BLaER1 (cell line): ENCODE data around the gene CELA2B.
"Not testable (repeated sequence)": the region's sequence is repeated elsewhere in the genome, so short reads cannot be mapped to it uniquely, and the experiment has no call there.

ENCODE experiments used
- H3K27ac ChIP-seq: shearing (Covaris generic); formaldehyde crosslinking; 2 replicates; pipeline ENCODE4 v1.8.1; 2022
- H3K27me3 ChIP-seq: shearing (Covaris generic); formaldehyde crosslinking; 2 replicates; pipeline ENCODE4 v1.8.1; 2022
- H3K36me3 ChIP-seq: shearing (Covaris generic); formaldehyde crosslinking; 2 replicates; pipeline ENCODE4 v1.8.1; 2022
- H3K4me1 ChIP-seq: shearing (Covaris generic); formaldehyde crosslinking; 2 replicates; pipeline ENCODE4 v1.8.1; 2022
- H3K4me2 ChIP-seq: shearing (Covaris generic); formaldehyde crosslinking; 2 replicates; pipeline ENCODE4 v1.8.1; 2022
- H3K4me3 ChIP-seq: shearing (Covaris generic); formaldehyde crosslinking; 2 replicates; pipeline ENCODE4 v1.8.1; 2022
- H3K9ac ChIP-seq: shearing (Covaris generic); formaldehyde crosslinking; 2 replicates; pipeline ENCODE4 v1.8.1; 2022
- H3K9me3 ChIP-seq: shearing (Covaris generic); formaldehyde crosslinking; 2 replicates; pipeline ENCODE4 v1.8.1; 2022
- H4K20me1 ChIP-seq: shearing (Covaris generic); formaldehyde crosslinking; 2 replicates; pipeline ENCODE4 v1.8.1; 2022
- Cebpa-rat ChIP-seq: shearing (Covaris generic); IDR thresholded peaks from 2 replicates; pipeline ENCODE4 v1.8.1; 2022

The CELA2B gene

GRCh38 chr1:15475752-15476314, at the start of gene CELA2B:
Gene CELA2B (plus strand): TSS chr1:15476104. CDS start chr1:15476126, 22 bp downstream.
- H3K4me2 ChIP-seq: no peak within 1 kb of the TSS
- no peaks in the 10 kb centered on the region for H3K4me1 ChIP-seq
- H4K20me1 ChIP-seq: no peaks in the 10 kb centered on the region
- H3K36me3 ChIP-seq: no peaks in the 10 kb centered on the region
- no peak within 1 kb of the TSS for H3K9ac ChIP-seq
- no peaks in the 10 kb centered on the region for H3K9me3 ChIP-seq
- no peak for TF ChIP-seq Cebpa-rat
- H3K27ac ChIP-seq: no peak within 1 kb of the TSS
- no peak within 1 kb of the TSS for H3K4me3 ChIP-seq
- no peaks in the 10 kb centered on the region for H3K27me3 ChIP-seq

- Histone ChIP-seq H3K27me3 (no peaks in the 10 kb centered on the region), H3K27ac (no peak overlapping the region), H3K9ac (no peak overlapping the region), H3K36me3 (peaks cover 92% of the 10 kb centered on the region), H3K4me3 (no peak overlapping the region), H3K9me3 (no peaks in the 10 kb centered on the region), H3K4me1 (0 out of 2 replicates have a peak, but pooled peaks cover 6% of the 10 kb centered on the region), H4K20me1 (peaks cover 92% of the 10 kb centered on the region), H3K4me2 (no peak overlapping the region)
- TF ChIP-seq Cebpa-rat: no peak
These were observed 49.2 kb upstream of the CELA2B start for GRCh38 chr1:15426492-15427279.

GRCh38 chr1:15427280-15427666, 48.6 kb upstream of the CELA2B start:
- 0 out of 2 replicates have a peak, but pooled peaks cover 6% of the 10 kb centered on the region for H3K4me1 ChIP-seq
- H3K27ac ChIP-seq: no peak overlapping the region
- no peak for TF ChIP-seq Cebpa-rat
- peaks cover 86% of the 10 kb centered on the region for H4K20me1 ChIP-seq
- no peaks in the 10 kb centered on the region for H3K27me3 ChIP-seq
- H3K9me3 ChIP-seq: no peaks in the 10 kb centered on the region
- H3K4me2 ChIP-seq: no peak overlapping the region
- H3K4me3 ChIP-seq: no peak overlapping the region
- no peak overlapping the region for H3K9ac ChIP-seq
- peaks cover 90% of the 10 kb centered on the region for H3K36me3 ChIP-seq

- H3K27ac ChIP-seq: not testable (repeated sequence)
These were observed 47.7 kb upstream of the CELA2B start for GRCh38 chr1:15428252-15428651.

DNA sequence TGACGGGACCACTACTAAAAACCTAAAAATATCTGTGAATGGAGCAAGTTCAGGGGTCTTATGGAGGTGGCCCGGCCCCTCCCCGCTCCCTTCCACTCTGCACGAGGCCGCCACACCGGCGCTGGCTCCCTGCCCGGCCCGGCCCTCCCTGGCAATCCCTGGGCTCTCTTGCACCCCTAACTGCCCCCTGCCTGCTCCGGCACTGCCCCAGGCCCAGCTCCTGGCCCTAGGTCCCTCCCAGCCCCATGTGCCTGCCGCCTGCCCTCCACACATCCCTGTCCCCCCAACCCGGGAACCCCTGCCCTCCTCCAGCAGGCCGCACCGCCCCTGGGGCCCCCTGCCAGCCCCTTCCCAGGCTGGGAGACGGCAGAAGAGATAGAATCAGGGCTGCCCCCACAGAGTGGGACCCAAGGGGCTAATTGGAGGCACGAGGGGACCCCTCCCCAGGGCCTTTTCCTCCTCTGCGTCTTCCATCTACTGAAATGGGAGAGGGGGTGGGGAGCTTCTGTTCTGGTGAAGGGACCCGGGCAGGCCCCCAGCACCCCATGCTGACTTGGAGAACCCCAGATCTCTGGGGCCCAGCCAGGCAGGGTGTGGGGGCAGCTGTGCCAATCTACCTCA, 47.0 kb upstream of the CELA2B start:
- H3K27ac ChIP-seq: no peak overlapping the region
- no peak for TF ChIP-seq Cebpa-rat
- no peak overlapping the region for H3K4me2 ChIP-seq
- no peaks in the 10 kb centered on the region for H3K9me3 ChIP-seq
- H3K4me1 ChIP-seq: 0 out of 2 replicates have a peak, but pooled peaks cover 3% of the 10 kb centered on the region
- no peak overlapping the region for H3K4me3 ChIP-seq
- peaks cover 69% of the 10 kb centered on the region for H4K20me1 ChIP-seq
- H3K9ac ChIP-seq: no peak overlapping the region
- H3K27me3 ChIP-seq: no peaks in the 10 kb centered on the region
- H3K36me3 ChIP-seq: peaks cover 76% of the 10 kb centered on the region

More at GRCh38 chr1:15428252-15428651, 47.7 kb upstream of the CELA2B start:
- H3K4me2 ChIP-seq, H3K27me3 ChIP-seq, H3K4me3 ChIP-seq, H3K9ac ChIP-seq, H3K4me1 ChIP-seq, H3K9me3 ChIP-seq: not testable (repeated sequence)
- H4K20me1 ChIP-seq: peaks cover 76% of the 10 kb centered on the region
- H3K36me3 ChIP-seq: peaks cover 83% of the 10 kb centered on the region

- no peaks in the 10 kb centered on the region for H3K27me3 ChIP-seq
- H4K20me1 ChIP-seq: peaks cover 61% of the 10 kb centered on the region
- TF ChIP-seq Cebpa-rat: no peak
- H3K4me3 ChIP-seq: no peak overlapping the region
- no peak overlapping the region for H3K9ac ChIP-seq
- H3K9me3 ChIP-seq: no peaks in the 10 kb centered on the region
- no peak overlapping the region for H3K27ac ChIP-seq
- no peak overlapping the region for H3K4me2 ChIP-seq
- peaks cover 4% of the 10 kb centered on the region; the same call in 1 of the 2 replicates for H3K4me1 ChIP-seq
- H3K36me3 ChIP-seq: peaks cover 68% of the 10 kb centered on the region
These were observed 46.2 kb upstream of the CELA2B start for GRCh38 chr1:15429701-15430149.

DNA sequence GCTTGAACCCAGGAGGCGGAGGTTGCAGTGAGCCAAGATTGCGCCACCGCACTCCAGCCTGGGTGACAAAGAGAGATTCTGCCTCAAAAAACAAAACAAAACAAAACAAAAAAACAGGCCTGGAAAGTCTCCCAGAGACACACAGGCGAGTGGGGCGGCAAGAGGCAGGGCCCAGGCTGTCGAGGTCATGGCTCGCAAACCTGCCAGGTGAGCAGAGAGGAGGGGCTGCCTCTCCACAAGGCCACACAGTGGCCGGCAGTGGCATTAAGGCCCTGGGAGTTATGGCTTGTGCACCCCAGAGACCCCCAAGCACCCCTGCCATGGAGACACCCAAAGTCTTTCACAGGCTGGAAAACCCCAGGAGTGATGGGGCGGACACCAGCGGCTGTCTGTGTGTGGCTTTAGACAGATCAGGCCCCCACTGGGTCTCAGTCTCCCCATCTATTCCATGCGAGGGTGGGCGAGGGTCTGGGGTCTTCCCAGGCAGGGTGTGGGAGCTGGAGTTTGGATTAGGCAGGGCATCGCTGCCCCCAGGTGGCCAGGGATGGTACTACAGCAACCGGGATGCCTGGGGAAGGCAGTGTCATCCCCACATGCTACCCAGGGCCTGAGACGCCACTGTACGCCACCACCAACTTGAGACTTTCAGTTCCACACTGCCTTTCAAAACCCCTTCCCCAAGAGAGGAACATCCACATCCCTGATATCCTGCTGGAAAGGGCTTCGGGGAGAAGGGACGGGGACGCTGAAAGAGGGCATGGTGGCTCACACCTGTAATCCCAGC, 44.9 kb upstream of the CELA2B start:
- no peak for TF ChIP-seq Cebpa-rat
- no peaks in the 10 kb centered on the region for H3K27me3 ChIP-seq
- H4K20me1 ChIP-seq: peaks cover 49% of the 10 kb centered on the region
- no peak overlapping the region for H3K27ac ChIP-seq
- H3K4me3 ChIP-seq: no peak overlapping the region
- no peak overlapping the region for H3K9ac ChIP-seq
- H3K36me3 ChIP-seq: peaks cover 56% of the 10 kb centered on the region
- H3K9me3 ChIP-seq: no peaks in the 10 kb centered on the region
- no peak overlapping the region for H3K4me2 ChIP-seq
- H3K4me1 ChIP-seq: peaks cover 7% of the 10 kb centered on the region; the same call in 1 of the 2 replicates

- Histone ChIP-seq H4K20me1 (peaks cover 43% of the 10 kb centered on the region), H3K9ac (no peak overlapping the region), H3K27ac (no peak overlapping the region), H3K4me1 (peaks cover 7% of the 10 kb centered on the region; the same call in 1 of the 2 replicates), H3K4me2 (no peak overlapping the region), H3K27me3 (no peaks in the 10 kb centered on the region), H3K9me3 (no peaks in the 10 kb centered on the region), H3K4me3 (no peak overlapping the region), H3K36me3 (peaks cover 50% of the 10 kb centered on the region)
- no peak for TF ChIP-seq Cebpa-rat
These were observed 44.3 kb upstream of the CELA2B start for GRCh38 chr1:15431571-15431948.

DNA sequence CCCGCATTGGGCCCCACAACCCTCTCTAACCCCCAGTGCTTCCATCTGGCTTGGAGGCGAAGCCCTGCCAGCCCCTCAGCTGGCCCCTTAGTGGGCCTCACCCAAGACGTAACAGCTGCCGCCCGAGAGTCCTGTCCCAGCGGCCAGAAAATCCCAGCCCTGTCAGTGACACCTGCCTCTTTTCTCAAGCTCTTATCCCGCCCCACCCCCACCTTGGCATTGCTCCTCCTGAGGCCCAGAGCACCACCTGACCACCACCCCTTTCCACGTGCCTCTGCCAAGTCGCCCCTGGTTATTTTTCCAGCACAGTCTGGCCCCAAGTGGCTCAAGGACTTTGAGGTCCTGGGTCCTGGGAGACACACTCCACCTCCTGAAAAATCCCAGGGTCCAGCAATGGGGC, 43.6 kb upstream of the CELA2B start:
- H4K20me1 ChIP-seq: peaks cover 35% of the 10 kb centered on the region
- TF ChIP-seq Cebpa-rat: no peak
- peaks cover 7% of the 10 kb centered on the region; the same call in 1 of the 2 replicates for H3K4me1 ChIP-seq
- H3K27me3 ChIP-seq: no peaks in the 10 kb centered on the region
- no peaks in the 10 kb centered on the region for H3K9me3 ChIP-seq
- no peak overlapping the region for H3K4me2 ChIP-seq
- no peak overlapping the region for H3K9ac ChIP-seq
- H3K27ac ChIP-seq: no peak overlapping the region
- no peak overlapping the region for H3K4me3 ChIP-seq
- H3K36me3 ChIP-seq: peaks cover 42% of the 10 kb centered on the region
